SK-N-SH treated with all-trans-retinoic acid at 6 μM for 48 hours (cell line): ENCODE measurements around the gene CPNE4.

Experiments
- RARB ChIP-seq: fragments of 250-450 bp; sonication (Bioruptor Pico); IDR thresholded peaks from 2 replicates; pipeline ENCODE4 v1.8.0; 2021; ENCODE audit warnings: mild to moderate bottlenecking, moderate library complexity
- ZFP3 ChIP-seq: fragments of 250-450 bp; sonication (Bioruptor Pico); IDR thresholded peaks from 2 replicates; pipeline ENCODE4 v1.5.0; 2020; ENCODE audit warnings: mild to moderate bottlenecking, moderate library complexity

DNA sequence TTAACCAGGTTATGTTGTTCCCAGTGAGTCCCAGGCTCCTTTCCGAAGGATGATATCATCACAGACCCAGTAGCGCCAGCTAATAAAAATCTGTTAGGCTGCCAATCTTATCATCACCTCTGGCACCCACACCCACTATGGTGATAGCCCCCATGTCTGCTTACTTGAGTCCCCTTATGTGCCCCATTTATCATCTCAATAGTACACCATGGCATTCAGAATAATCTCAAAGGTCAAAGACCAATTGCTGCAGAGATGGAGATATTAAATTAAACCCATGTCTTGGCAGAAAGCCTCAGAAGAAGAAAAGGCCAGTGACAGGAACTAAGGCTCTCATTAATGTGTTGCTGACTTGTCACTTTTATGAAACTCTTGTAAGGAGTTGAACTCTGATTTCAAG, 32.8 kb downstream of the CPNE4 start:
- TF ChIP-seq ZFP3 (CRISPR knock-in tag) = no peak
- TF ChIP-seq RARB (CRISPR knock-in tag) = no peak
